Measurements from ENCODE around the gene GNG11.

- TF ChIP-seq CTCF (conservative IDR thresholded peaks at IDR 0.05; ENCODE audit: low read depth in 2 of 2) (no peak), POLR2AphosphoS5 (IDR thresholded peaks at IDR 0.05; ENCODE audit: low read depth) (no peak), EZH2 (IDR thresholded peaks at IDR 0.05; ENCODE audit: low read depth, unreplicated experiment) (no peak), CREB1 (CRISPR knock-in tag; IDR thresholded peaks at IDR 0.05; ENCODE audit: low read depth) (no peak)
- TF ChIP-seq, protein P1, sequence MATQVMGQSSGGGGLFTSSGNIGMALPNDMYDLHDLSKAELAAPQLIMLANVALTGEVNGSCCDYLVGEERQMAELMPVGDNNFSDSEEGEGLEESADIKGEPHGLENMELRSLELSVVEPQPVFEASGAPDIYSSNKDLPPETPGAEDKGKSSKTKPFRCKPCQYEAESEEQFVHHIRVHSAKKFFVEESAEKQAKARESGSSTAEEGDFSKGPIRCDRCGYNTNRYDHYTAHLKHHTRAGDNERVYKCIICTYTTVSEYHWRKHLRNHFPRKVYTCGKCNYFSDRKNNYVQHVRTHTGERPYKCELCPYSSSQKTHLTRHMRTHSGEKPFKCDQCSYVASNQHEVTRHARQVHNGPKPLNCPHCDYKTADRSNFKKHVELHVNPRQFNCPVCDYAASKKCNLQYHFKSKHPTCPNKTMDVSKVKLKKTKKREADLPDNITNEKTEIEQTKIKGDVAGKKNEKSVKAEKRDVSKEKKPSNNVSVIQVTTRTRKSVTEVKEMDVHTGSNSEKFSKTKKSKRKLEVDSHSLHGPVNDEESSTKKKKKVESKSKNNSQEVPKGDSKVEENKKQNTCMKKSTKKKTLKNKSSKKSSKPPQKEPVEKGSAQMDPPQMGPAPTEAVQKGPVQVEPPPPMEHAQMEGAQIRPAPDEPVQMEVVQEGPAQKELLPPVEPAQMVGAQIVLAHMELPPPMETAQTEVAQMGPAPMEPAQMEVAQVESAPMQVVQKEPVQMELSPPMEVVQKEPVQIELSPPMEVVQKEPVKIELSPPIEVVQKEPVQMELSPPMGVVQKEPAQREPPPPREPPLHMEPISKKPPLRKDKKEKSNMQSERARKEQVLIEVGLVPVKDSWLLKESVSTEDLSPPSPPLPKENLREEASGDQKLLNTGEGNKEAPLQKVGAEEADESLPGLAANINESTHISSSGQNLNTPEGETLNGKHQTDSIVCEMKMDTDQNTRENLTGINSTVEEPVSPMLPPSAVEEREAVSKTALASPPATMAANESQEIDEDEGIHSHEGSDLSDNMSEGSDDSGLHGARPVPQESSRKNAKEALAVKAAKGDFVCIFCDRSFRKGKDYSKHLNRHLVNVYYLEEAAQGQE (IDR thresholded peaks at IDR 0.05; ENCODE audit: unreplicated experiment) = no peak
Measured at GRCh38 chr7:93945756-93946535, 24.4 kb downstream of the GNG11 start.

Measured in GM23338 (cell line).